CD4-positive, alpha-beta T cell (primary cell): ENCODE data around the gene RNU1-4. TPM values are rescaled to one million over a fixed set of nuclear protein-coding genes. Genes with fewer than 3 reads are reported as not detected.
"Not testable (repeated sequence)": the region's sequence is repeated elsewhere in the genome, so short reads cannot be mapped to it uniquely, and the experiment has no call there.

Source experiments
- ATAC-seq: fragments of 200-7000 bp; cut with Tn5 transposase; one replicate; pipeline ENCODE4 v1.10.0; 2022; ENCODE audit warnings: mild to moderate bottlenecking; ENCODE audit not compliant: poor library complexity
- CTCF ChIA-PET: fragments of 350-600 bp; sonication (Branson Sonifier 250); formaldehyde crosslinking; loops from one replicate; lab custom pipeline; 2021; ENCODE audit warnings: antibody characterized with exemption, inconsistent platforms; lab: Charles Lee
- POLR2A ChIA-PET: fragments of 350-600 bp; sonication (Branson Sonifier 250); formaldehyde crosslinking; loops from one replicate; lab custom pipeline; 2021; ENCODE audit warnings: antibody characterized with exemption, inconsistent platforms; lab: Charles Lee
- DNase-seq, 14 experiments: peaks; one replicate each; pipeline ENCODE4 v3.0.0-alpha.2; 2013 to 2020; ENCODE audit warnings: mixed read lengths in 2 of 14
- H3K27ac ChIP-seq, 2 donors: one replicate each; pipeline versions ENCODE4 v1.5.1 to v1.7.0; 2013; ENCODE audit warnings: low read length in 2 of 2, low read depth in 1 of 2, mild to moderate bottlenecking in 1 of 2
- H3K27me3 ChIP-seq, 2 experiments: 1 replicate in 1 of 2; 2 replicates in 1 of 2; pipeline versions ENCODE4 v1.6.1 to v1.7.0; 2013; ENCODE audit warnings: low read length in 2 of 2, control low read depth in 1 of 2, mild to moderate bottlenecking in 1 of 2, moderate library complexity in 1 of 2; ENCODE audit not compliant: insufficient read depth in 2 of 2, control insufficient read depth in 1 of 2
- H3K36me3 ChIP-seq: one replicate; pipeline ENCODE4 v1.6.1; 2013; ENCODE audit warnings: low read length, control low read depth; ENCODE audit not compliant: insufficient read depth
- H3K4me1 ChIP-seq: one replicate; pipeline ENCODE4 v1.6.1; 2013; ENCODE audit warnings: low read length, control low read depth; ENCODE audit not compliant: insufficient read depth
- H3K4me3 ChIP-seq: one replicate; pipeline ENCODE4 v1.5.1; 2013; ENCODE audit warnings: mild to moderate bottlenecking, low read length, moderate library complexity
- H3K9me3 ChIP-seq, 2 experiments: 1 replicate in 1 of 2; 2 replicates in 1 of 2; pipeline versions ENCODE4 v1.6.1 to v1.7.0; 2013; ENCODE audit warnings: low read length in 2 of 2, mild to moderate bottlenecking in 2 of 2, control low read depth in 1 of 2, moderate library complexity in 1 of 2; ENCODE audit not compliant: control insufficient read depth in 1 of 2, insufficient read depth in 1 of 2
- H3K27ac Mint-ChIP-seq: one replicate; pipeline ENCODE4 v1.8.0; 2020; ENCODE audit warnings: mixed read lengths
- H3K27me3 Mint-ChIP-seq: one replicate; pipeline ENCODE4 v1.8.0; 2021; ENCODE audit warnings: mixed read lengths
- H3K36me3 Mint-ChIP-seq: one replicate; pipeline ENCODE4 v1.8.0; 2021; ENCODE audit warnings: low read depth, mixed read lengths
- H3K4me1 Mint-ChIP-seq: one replicate; pipeline ENCODE4 v1.8.0; 2021; ENCODE audit warnings: low read depth, mixed read lengths
- H3K4me3 Mint-ChIP-seq: one replicate; pipeline ENCODE4 v1.8.0; 2020; ENCODE audit warnings: mild to moderate bottlenecking, mixed read lengths
- H3K9me3 Mint-ChIP-seq: one replicate; pipeline ENCODE4 v1.8.0; 2020; ENCODE audit warnings: mixed read lengths
- intact Hi-C, 2 experiments: fragments of 100-400 bp; cut with DNase I in 1 of 2; cut with micrococcal nuclease in 1 of 2; formaldehyde crosslinking; loops; one replicate each; pipeline versions ENCODE4 v1.15.1 to v1.9.0; 2023 to 2025; cut with DNase I, micrococcal nuclease
- total RNA-seq, 174 experiments: library from RNA in 2 of 174; stranded (reverse) in 2 of 174; gene quantifications; one replicate each; pipeline ENCODE4 v1.2.3 and lab custom pipeline; 2021 to 2026

The RNU1-4 gene
- total RNA-seq, 2 experiments from 2014 or later = 4,982 to 5,937 TPM

DNA sequence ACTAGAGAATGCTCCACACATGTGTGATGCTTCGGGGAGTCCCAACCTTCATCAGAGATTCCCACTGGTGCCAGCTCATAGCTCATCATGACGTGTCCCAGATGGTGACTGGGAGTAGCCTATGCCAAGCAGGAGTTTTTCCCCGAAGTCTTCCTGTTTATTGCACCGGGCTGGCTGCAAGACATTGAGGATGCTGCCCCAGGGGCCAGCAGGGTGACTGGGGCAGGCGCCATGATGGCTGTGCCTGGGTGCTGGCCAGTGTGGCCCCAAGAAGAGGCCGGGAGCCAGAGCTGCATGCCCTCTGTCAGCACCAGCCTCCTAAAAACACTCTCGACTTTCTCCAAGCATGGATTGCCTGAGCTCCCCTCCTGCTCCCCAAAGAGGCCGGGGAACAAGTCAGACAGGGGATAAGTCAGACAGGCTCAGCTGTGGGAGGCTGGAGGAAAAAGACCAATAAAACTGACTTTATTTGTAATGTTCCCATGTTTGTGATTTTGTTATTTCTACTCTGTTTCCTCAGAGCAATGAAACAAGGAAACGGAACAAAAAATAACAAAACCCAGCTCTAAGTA lies 24.0 kb downstream of the RNU1-4 start:
- H3K36me3 Mint-ChIP-seq, DNase-seq, ATAC-seq, intact Hi-C loops, H3K4me3 Mint-ChIP-seq, H3K27me3 Mint-ChIP-seq, H3K9me3 Mint-ChIP-seq, H3K27ac ChIP-seq, H3K27ac Mint-ChIP-seq, H3K27me3 ChIP-seq, H3K4me3 ChIP-seq, H3K4me1 ChIP-seq, CTCF ChIA-PET, H3K9me3 ChIP-seq, POLR2A ChIA-PET, H3K36me3 ChIP-seq, H3K4me1 Mint-ChIP-seq: not testable (repeated sequence)

DNA sequence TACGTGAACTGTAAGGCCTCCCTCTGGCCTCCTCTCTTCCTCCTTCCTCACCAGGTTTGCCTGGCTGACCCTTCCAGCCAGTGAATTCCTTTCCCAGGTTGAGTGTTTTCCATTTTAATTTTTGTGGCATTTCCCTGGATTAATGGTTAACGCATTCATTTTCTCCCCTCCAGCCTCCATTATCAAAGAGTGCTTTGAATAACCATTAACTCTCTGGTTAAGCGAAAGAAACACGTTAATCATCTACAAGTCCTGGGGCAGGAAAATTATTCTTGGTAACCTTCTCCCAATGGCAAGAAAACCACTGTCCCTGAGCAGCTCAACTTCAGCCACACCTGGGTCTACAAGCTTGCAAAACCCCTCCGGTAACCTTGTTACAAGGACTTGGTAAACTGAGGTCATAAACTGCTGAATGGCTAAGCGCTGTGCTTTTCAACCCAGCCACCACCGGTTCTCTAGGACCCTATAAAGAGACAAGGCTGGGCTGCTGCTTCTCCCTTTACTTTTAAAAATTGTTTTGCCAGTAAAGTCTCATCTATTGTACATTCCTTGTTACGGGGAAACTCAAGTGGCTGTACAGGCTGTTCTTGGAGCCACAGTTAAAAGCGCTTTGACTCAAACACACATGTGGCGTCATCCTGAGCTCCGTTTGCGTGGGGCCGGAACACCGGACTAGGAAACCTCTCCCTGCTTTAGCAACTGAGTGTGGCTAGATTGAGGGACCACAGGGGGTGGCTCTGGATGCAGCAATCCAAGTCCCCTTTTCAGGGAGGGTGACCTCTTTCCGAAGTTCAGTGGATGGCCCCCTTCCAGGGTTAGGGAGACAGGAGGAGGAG lies 24.7 kb downstream of the RNU1-4 start:
- H3K27ac Mint-ChIP-seq, ATAC-seq, intact Hi-C loops: not testable (repeated sequence)

DNA sequence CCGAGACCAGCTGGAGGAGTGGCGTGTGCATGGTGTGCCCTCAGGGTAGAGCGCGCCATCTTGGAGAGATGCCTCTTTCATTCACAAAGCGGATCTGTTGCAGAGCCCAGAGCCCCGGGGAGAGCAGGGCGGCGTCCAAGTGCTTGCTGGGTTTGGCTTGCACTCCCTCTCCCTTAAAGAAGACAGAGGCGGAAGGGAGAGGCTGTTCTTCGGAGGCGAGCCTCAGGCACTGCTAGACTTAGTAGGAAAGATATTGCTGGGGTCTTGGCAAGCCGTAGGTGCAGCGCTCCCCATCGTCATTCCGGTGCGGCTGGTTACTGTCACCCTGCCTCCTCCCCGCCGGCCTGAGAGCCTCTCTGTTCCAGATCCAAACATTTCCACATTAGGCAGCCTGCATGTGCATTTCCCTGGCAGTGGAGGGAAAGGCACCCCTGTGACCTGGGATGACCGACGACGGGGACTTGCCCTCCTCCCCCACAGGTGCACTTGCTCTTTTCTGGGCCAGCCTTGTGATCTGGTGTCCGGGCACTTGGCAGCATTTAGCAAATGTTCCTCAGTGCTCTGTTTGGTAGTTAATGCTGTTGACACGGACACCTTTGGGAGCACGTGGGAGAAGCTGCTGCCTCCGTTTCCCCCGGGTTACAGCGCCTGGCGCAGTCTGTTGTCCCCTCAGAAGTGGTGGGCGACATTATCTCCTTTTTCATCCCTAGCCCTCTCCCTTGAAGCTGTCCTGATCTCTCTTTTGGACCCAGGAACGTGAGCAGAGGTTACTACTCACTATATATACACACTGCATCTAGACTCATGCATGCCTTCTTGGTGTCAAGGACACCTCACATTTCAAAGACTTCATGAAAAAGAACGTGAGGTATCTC lies 25.7 kb downstream of the RNU1-4 start:
- H3K4me1 Mint-ChIP-seq, H3K27me3 ChIP-seq, H3K9me3 ChIP-seq, H3K27ac ChIP-seq, H3K4me3 Mint-ChIP-seq, ATAC-seq, H3K27me3 Mint-ChIP-seq, CTCF ChIA-PET, H3K9me3 Mint-ChIP-seq, H3K36me3 ChIP-seq, DNase-seq, H3K36me3 Mint-ChIP-seq, H3K27ac Mint-ChIP-seq, H3K4me3 ChIP-seq, H3K4me1 ChIP-seq, intact Hi-C loops, POLR2A ChIA-PET: not testable (repeated sequence)

More for the DNA sequence above, 24.7 kb downstream of the RNU1-4 start:
- H3K27ac ChIP-seq, H3K4me1 ChIP-seq, H3K4me3 Mint-ChIP-seq, H3K4me3 ChIP-seq, H3K36me3 ChIP-seq, H3K4me1 Mint-ChIP-seq, H3K9me3 ChIP-seq, CTCF ChIA-PET, H3K27me3 ChIP-seq, DNase-seq, POLR2A ChIA-PET, H3K27me3 Mint-ChIP-seq, H3K9me3 Mint-ChIP-seq, H3K36me3 Mint-ChIP-seq: not testable (repeated sequence)

DNA sequence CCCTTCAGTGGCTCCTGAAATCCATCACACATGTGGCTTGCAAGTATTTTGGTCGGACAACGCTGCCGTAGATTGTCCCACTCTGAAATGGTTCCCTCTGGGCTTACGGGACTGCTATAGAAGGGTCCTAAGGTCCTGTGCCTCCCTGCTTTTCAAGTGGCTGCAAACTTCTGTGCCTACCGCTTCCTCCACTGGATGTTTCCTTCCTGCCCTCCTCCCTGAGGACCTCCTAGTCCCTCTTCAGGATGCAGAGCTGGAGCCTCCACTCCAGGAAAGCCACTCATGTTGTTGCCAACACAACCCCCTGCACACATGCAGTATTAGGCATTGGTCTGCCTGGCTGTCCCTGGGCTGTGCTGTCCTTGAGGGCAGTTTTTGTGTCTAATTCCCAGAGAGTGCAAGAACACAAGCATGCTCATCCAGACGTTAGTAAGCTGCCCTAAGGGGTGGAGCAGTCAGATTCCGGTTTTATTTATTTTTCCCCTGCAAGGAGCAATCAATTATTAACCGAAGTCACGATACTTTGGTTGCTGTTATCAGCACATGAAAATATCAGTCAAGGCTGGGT lies 26.5 kb downstream of the RNU1-4 start:
- H3K4me3 ChIP-seq = not testable (repeated sequence)

DNA sequence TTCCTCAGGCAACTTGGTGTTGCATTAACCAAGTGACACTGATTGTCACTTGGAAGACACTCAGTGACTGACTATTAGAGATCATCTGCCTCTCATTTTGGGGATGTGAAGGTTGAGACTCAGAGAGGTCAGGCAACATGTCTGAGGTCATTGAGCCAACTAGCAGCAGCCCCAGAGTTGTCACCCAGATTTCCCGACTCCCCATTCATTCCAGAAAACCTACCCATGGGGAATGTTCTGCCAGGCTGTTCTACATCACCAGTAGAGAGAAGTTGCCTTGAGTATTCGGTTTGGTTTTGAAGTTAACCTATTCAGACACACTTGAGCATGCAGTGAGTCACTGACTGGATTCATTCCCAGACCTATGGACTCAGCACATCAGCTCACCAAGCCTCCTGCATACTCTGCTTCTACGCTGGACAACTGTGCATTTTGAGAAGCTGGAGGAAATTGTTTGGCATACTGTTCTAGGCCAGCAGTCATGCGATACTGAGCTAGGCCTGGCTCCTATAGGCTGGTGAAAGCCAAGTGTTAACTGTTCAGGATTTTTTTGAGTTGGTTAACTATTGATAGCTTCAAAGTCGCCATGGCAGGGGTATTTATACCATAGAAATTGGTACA lies 29.9 kb downstream of the RNU1-4 start:
- POLR2A ChIA-PET, H3K4me1 ChIP-seq, ATAC-seq, H3K4me1 Mint-ChIP-seq, H3K4me3 ChIP-seq, H3K4me3 Mint-ChIP-seq, H3K27ac ChIP-seq, intact Hi-C loops, CTCF ChIA-PET, H3K27me3 Mint-ChIP-seq, DNase-seq, H3K27ac Mint-ChIP-seq, H3K36me3 ChIP-seq, H3K9me3 Mint-ChIP-seq, H3K36me3 Mint-ChIP-seq, H3K9me3 ChIP-seq: not testable (repeated sequence)
- peaks cover 4 to 12% of the 10 kb centered on the region in 2 experiments for H3K27me3 ChIP-seq

More for the DNA sequence above, 26.5 kb downstream of the RNU1-4 start:
- ATAC-seq, DNase-seq, H3K27ac ChIP-seq, H3K27ac Mint-ChIP-seq, H3K9me3 ChIP-seq, H3K27me3 Mint-ChIP-seq, H3K4me1 ChIP-seq, intact Hi-C loops, H3K36me3 ChIP-seq, H3K9me3 Mint-ChIP-seq, H3K27me3 ChIP-seq, CTCF ChIA-PET, H3K4me1 Mint-ChIP-seq, H3K36me3 Mint-ChIP-seq, POLR2A ChIA-PET, H3K4me3 Mint-ChIP-seq: not testable (repeated sequence)

DNA sequence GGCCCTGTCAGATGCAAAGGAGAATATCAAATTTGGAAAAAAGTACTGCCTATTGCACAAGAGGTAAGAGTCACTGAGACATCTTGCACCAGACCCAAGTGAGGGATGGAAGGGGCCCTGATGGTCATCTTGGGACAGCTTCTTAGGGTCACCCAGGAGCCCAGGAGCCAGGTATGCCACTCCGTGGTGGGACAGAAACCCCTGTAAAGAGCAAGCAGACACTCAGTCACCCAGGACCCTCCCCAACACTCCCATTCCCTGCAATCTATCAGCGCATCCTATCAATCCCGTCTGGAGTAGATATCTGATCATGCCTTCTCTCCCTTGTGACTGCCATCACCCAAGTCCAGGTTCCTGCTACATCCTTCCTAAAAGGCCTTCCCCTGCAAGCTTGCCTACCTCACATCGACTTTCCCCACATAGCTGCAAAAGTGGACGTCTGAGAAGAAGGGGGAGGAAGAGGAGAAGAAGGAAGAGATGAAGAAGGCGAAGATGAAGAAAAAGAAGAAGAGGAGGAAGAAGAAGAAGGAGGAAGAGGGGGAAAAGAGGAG lies 30.7 kb downstream of the RNU1-4 start:
- DNase-seq, H3K9me3 Mint-ChIP-seq, H3K27me3 ChIP-seq, POLR2A ChIA-PET, H3K27ac Mint-ChIP-seq, H3K9me3 ChIP-seq, H3K27me3 Mint-ChIP-seq, H3K4me3 ChIP-seq, H3K36me3 Mint-ChIP-seq, intact Hi-C loops, H3K4me1 Mint-ChIP-seq, ATAC-seq, H3K27ac ChIP-seq, H3K4me1 ChIP-seq, H3K36me3 ChIP-seq, H3K4me3 Mint-ChIP-seq, CTCF ChIA-PET: not testable (repeated sequence)
